Glomerular endothelial cell (primary cell): ENCODE data around the gene SCTR. TPM values are rescaled to one million over a fixed set of nuclear protein-coding genes. Genes with fewer than 3 reads are reported as not detected.

Experiments
- DNase-seq: peaks from one replicate; pipeline ENCODE4 v3.0.0-alpha.2; 2011; ENCODE audit warnings: low read depth, low spot score; ENCODE audit errors: extremely low read depth
- total RNA-seq: library from RNA; depleted of rRNA; stranded (reverse); fragments of >200 nt; gene quantifications from 2 replicates; pipeline ENCODE4 v1.2.3, GENCODE V29; 2015

Gene SCTR
- total RNA-seq, 1 donor from 2014 or later: not detected

GRCh38 chr2:119475857-119476244 is 48.4 kb downstream of the SCTR start:
- no peak for DNase-seq

- DNase-seq: no peak
Observed at GRCh38 chr2:119475225-119475856, 48.9 kb downstream of the SCTR start.

- DNase-seq: no peak
Observed at GRCh38 chr2:119474371-119475224, 49.7 kb downstream of the SCTR start.

GRCh38 chr2:119473621-119474370 is 50.5 kb downstream of the SCTR start:
- DNase-seq: no peak

- no peak for DNase-seq
Observed at GRCh38 chr2:119472749-119473148, 51.5 kb downstream of the SCTR start.

GRCh38 chr2:119469661-119470297 is 54.5 kb downstream of the SCTR start:
- no peak for DNase-seq

- DNase-seq: no peak
Observed at GRCh38 chr2:119469131-119469530, 55.2 kb downstream of the SCTR start.

GRCh38 chr2:119468154-119468955 is 55.9 kb downstream of the SCTR start:
- DNase-seq: no peak

GRCh38 chr2:119466373-119466772 is 57.9 kb downstream of the SCTR start:
- no peak for DNase-seq

- no peak for DNase-seq
Observed at GRCh38 chr2:119465687-119466086, 58.6 kb downstream of the SCTR start.

- no peak for DNase-seq
Observed at GRCh38 chr2:119464981-119465380, 59.3 kb downstream of the SCTR start.

GRCh38 chr2:119463990-119464389 is 60.3 kb downstream of the SCTR start:
- no peak for DNase-seq

GRCh38 chr2:119463136-119463535 is 61.1 kb downstream of the SCTR start:
- DNase-seq: no peak

GRCh38 chr2:119462574-119462973 is 61.7 kb downstream of the SCTR start:
- DNase-seq: no peak

- DNase-seq: no peak
Observed at GRCh38 chr2:119461811-119462210, 62.5 kb downstream of the SCTR start.

GRCh38 chr2:119460076-119460475 is 64.2 kb downstream of the SCTR start:
- no peak for DNase-seq

- DNase-seq: peak; percentile 62
Observed at GRCh38 chr2:119455066-119455718, 69.1 kb downstream of the SCTR start.

GRCh38 chr2:119453972-119454593 is 70.2 kb downstream of the SCTR start:
- DNase-seq: no peak

- no peak for DNase-seq
Observed at GRCh38 chr2:119451336-119452050, 72.8 kb downstream of the SCTR start.
